ENCODE measurements around the gene ADCY10. TPM values are rescaled to one million over a fixed set of nuclear protein-coding genes. Genes with fewer than 3 reads are reported as not detected.

Gene ADCY10
- total RNA-seq, 1 donor from 2014 or later, result not detected

DNA sequence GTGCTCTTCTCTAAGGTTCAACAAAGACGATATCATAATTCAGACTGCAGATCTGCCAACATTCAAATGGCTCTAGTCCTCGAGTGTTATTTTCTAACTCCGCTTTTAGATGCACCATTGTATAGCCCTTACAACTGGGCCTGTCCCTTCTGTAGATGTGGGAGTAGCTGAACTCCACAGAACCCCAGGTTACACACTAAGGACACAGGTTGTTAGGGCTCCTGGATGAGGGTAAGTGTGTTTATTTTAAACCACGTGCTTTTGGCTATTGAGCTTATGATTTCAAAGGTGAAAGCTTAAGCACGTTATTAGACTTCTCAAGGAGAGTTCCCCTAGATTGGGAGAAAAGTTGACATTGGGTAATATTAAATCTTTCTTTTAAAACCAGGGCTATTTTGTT lies 127.4 kb downstream of the ADCY10 start:
- DNase-seq (ENCODE audit: low read depth), result no peak

DNA sequence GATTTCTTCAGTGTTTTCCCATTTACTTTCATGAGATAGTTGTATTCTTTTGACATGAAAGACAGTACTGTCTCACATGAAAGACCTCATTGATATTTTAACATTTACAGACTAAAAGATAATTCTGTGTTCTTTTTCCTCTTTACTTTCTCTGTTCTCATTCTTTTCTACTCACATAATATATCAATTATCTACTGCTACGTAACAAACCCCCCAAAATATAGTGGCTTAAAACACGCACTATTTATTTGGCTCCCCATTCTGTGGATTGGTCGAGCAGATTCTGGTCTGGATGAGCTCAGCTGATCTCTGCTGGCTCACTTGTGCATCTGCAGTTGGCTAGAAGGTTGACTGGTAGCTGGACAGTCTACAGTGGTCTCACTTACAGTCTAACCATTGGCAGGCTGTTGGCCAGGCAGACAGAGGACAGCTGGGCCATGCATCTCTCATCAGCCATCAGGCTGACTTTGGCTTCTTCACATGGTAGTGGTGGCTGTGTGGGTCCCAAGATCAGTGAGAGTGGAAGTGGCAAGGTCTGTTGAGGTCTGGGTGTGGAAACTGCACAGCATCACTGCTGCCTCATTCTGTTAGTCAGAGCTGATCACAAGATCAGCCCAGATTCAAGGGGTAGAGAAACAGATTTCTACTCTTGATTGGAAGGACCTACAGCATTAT lies 128.9 kb downstream of the ADCY10 start:
- DNase-seq (ENCODE audit: low read depth), result peak; percentile 71

DNA sequence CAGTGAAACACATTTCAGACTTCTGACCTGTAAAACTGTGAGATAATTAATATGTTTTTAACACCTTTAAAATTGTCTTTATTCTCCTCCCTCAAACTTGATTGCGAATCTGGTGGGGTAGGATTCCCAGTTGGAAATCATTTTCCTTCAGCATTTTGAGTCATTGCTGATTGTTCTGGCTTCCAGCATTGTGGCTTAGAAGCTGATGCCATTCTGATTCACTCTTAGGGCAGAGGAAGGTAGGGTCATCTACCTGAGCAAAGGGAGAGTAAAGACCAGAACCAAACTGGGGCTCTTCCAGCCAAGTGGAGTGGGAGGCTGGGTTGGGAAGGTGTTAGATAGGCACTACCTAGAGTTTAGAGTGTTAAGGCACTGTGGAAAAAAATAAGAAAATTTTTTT lies 131.0 kb downstream of the ADCY10 start:
- DNase-seq (ENCODE audit: low read depth), result no peak

DNA sequence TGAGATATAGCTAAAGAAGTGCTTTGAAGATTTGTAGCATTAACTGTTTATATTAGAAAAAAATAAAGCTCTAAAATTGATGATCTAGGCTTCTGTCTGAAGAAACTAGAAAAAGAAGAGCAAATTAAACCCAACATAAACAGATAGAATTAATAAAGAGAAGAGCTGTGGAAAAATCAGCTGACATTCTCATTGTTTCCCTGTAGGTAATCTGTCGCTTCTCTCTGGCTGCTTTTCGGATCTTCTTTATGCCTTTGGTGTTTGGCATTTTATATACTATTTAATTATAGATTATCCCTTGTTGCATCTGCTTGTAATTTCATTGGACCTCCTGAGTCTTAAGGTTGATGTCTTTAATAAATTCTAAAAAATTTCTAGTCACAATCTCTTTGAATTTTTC lies 132.4 kb downstream of the ADCY10 start:
- no peak for DNase-seq (ENCODE audit: low read depth)

DNA sequence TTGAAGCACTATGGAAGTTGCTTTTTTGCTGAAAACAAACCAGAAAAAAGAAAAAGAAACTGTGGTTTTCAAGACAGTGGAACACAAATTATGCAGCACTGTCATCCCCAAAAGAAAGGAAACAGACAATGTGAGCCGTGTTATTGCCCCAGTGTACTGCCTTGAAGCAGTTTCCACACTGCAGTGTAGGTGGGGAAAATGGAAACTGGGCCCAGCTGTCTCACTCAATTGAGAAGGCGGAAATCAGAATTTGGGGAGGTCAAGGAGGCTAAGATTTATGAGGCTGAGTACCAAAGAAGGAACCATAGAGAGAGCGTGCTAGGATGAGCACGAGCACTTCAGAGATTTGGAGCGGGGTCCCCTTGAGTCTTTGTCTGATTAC lies 136.7 kb downstream of the ADCY10 start:
- no peak for DNase-seq (ENCODE audit: low read depth)

DNA sequence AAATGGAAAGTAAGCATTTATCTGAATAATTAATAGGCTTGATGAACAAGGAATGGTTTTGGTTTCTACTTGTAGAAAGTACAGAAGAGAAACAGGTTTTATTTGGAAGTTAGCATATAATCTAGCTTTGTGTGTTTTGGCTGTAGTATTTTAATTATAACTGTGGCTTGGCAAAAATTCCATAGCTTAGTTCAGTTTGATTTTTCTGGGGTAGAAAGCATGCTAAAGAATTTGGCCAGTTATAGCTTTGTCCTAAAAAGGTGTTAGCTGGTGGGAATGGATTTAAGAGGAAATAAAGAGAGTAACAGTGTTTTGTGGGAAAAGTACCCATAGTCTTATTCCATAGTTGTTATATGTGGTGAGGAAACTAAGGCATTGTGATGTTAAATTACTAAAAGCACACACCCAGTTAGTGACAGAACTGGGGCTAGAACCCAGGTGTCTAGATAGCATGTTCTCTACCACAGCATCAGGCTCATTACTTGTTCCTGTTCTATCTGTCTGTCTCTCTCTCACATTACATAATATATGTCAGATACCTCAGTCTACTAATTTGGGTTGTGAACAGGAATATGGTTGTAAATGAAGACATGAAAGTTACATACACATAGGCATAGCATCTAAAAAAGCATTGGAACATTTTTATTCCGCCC lies 137.2 kb downstream of the ADCY10 start:
- no peak for DNase-seq (ENCODE audit: low read depth)

DNA sequence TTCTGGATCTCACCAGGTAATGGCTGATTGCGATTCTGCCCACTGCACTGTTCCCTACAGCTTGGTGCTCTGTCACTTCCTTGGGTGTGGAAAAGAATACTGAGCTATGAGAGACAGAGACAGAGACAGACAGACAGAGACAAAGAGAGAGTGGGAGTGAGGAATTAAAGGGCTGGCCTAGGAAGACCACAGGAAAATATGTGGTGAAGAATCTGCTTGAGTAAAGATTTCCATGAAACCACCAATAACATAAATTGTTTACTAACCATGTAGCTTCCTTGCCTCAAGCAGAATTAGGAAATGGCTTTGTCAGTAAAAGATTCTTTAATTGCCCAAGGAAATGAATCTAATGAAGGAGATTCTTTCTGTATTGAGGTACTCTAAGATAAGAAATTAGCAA lies 137.8 kb downstream of the ADCY10 start:
- no peak for DNase-seq (ENCODE audit: low read depth)

DNA sequence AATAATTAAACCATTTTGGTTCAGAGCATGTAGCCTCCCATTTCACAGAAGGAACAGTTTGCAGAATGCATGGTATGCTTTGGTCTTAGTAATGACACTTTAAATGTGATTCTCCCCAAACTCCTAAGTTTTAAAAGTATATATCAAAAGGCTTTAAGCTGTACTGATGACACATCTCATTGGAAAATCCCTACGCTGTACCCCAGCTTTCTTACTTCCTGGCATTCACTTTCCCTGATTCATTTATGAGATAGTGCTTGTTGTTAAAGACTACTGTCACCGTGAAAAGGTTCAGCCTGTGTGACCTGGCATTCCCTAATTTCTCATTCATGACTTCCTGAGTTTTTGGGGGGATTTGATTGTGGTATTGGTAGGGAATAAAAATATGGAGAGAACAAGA lies 138.8 kb downstream of the ADCY10 start:
- DNase-seq (ENCODE audit: low read depth), result no peak

DNA sequence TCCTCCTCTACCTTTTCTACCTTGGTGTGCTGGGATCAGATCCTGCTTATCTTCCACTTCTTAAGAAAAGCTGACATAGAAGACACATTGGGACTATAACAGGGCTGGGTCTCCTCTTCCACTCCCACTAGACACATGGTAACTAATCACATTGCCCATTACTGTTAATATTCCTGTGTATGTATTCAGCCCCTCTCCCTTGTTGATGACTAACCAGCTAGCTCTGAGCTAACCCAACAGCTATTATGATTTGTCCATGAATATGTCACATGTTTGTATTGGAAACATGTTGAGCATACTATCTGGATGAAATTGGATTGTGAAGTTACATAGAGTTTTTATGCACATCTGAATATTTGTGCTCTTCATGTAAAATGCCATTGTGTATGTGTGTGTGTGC lies 139.2 kb downstream of the ADCY10 start:
- DNase-seq (ENCODE audit: low read depth), result no peak

DNA sequence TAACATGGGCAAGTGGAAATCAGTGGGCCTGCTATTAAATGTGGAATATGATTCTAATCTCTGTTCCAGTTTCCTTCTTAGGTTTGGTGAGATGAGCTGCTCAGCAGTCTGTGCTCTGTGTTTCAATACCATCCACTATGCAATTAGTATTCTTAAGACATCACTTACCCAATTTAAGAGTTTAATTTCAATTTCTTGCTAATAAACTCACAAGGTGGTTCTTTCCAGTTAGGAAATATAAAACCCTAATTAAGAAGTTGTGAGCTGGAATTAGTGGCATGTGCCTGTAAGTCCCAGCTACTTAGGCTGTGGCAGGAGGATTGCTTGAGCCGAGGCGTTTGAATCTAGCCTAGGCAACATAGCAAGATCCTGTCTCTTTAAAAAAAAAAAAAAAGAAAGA lies 140.4 kb downstream of the ADCY10 start:
- no peak for DNase-seq (ENCODE audit: low read depth)

DNA sequence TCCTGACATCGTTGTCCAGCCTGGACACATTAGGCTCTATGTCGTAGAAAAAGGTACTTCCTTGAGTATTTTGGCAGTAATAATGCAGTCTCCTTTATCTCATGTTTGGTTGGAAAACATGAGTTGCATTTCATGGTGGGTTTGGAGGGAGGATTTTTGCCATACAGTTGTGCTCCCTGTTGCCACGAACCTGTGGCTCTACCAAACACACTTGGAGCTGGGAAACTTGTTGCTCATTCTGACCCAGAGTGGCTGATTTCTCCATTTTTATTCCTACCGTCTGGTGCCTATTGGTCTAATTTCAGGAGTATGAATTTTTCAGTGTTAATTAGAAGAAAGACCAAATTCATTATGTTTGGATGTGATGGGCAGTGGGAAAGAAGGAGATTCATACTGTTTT lies 141.5 kb downstream of the ADCY10 start:
- no peak for DNase-seq (ENCODE audit: low read depth)

DNA sequence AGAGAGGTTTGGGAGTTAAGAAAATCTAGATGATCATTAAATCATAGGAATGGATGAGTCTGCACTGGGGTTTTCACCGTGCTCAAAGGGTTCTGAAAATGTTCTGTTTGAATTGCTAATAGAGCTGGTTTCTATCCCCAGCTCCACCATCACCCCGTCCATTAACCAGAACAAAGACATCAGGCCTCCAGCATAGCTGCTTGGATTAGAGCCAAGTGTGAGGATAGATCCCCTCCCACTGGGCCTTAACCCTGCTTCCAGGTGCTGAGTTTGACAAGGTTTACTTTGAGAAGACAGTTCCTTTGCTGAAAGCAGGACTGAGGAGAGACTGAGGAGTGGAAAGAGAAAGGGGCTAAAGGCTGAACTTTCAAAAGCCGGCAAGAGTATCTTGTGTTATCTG lies 143.8 kb downstream of the ADCY10 start:
- no peak for DNase-seq (ENCODE audit: low read depth)

DNA sequence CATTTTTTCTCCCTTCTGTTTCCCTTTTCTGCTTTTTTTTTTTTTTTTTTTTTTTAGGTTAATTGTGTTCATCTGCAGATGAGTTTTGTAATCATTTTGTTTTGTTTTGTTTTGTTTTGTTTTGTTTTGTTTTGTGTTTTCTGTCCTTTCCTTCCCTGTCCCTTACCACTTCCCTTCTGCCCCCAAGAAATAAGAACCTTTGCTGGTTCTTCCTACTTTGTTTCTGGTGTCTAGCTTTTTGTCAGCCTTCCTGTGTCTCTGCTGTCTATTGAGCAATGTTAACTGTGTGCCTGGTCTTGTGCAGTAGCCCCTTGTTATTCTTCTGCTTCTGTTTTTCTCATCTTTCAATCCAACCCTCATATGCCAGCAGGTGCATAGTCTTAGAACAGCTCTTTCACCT lies 146.2 kb downstream of the ADCY10 start:
- no peak for DNase-seq (ENCODE audit: low read depth)

DNA sequence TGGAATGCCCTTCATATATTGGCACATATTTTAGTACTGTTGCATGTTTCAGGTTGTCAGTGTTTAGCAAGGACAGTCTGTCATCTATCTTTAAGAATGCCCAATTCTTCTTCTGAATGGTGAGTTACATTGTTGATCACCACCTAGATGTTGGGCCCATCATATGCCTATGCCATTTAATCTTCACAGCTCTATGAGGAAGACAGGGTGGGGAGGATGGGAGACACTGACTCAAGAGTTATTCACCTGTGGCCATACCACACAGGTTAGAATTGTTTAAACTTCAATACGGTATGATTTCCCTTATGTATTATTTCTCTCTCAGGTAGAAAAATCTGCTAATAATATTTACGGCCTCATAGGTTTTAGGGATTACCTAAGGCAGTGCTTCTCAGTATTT lies 147.4 kb downstream of the ADCY10 start:
- no peak for DNase-seq (ENCODE audit: low read depth)

DNA sequence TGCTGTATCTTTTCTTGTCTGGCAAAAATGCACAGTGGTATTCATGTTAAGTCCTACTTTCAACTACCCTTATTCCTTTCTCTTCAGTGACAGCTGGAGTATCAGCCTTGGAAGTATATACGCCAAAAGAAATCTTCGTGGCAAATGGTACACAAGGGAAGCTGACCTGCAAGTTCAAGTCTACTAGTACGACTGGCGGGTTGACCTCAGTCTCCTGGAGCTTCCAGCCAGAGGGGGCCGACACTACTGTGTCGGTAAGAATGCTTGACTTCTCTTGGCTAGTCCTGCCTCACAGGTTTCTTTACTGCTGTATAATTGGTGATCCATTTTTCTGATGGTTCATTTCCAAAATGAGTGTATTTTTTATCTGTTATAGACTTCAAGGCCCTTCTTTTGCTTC lies 148.4 kb downstream of the ADCY10 start:
- DNase-seq (ENCODE audit: low read depth), result no peak

DNA sequence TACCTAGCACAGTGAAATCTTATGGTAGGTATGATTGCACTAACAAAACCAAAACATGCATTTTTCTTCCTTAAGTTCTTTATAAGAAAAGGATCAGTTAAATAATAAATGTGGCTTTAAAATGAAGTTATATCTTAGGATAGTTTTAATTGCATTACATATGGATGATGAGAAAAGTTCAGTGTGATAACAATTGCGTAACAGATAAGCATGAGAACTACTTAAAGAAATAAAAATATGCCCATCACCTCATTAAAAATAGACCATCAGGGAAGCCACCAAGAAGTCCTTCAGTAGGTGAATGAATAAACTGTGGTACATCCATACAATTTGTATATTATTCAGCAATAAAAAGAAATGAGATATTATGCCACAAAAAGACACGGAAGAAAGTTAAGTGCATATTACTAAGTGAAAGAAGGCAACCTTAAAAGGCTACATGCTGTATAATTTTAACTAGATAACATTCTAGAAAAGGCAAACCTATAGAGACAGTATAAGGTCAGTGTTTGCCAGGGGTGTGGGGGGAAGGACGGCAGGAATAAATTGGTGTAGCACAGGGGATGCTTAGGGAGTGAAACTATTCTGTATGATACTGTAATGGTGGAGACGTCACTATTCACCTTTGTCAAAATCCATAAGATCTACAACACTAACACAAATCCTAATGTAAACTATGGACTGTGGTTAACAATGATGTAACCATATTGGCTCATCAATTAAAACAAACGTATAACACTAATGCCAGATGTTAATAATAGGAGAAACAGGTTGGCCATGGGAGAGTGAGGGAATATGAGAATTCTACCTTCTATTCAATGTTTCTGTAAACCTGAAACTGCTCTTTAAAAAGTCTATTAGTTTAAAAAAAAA lies 149.2 kb downstream of the ADCY10 start:
- DNase-seq (ENCODE audit: low read depth), result no peak

DNA sequence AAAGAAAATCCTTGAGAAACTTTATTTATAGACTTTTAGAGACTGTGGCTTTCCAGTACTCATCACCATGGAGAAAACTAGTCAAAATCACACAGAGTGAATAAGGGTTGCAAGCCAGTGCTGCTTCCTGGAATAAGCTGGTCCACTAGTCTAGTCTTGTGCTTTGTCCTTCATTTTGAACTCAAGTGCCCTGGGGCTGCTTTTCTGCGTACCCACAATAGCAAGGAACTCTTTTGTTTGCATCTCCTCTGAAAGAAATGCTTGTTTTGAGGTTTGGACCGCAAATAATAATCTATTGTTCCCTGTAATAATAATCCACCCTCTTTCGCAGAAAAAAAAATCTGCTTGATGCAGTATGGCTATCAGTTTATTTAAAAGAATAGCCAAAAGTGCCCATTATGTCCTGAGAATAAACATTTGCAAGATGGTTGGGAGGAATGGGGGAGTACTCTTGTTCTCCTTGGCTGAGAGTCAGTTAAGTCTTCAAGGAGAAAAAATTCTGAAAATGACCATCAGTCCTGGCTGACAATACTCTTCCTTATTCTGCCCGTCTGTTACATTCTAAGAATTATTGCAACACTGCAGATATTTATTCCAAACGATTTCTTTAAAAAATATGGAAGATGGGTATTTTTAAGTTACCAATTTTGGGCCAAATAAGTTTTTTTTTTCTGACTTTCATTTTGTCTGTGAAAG lies 150.3 kb downstream of the ADCY10 start:
- DNase-seq (ENCODE audit: low read depth), result no peak

DNA sequence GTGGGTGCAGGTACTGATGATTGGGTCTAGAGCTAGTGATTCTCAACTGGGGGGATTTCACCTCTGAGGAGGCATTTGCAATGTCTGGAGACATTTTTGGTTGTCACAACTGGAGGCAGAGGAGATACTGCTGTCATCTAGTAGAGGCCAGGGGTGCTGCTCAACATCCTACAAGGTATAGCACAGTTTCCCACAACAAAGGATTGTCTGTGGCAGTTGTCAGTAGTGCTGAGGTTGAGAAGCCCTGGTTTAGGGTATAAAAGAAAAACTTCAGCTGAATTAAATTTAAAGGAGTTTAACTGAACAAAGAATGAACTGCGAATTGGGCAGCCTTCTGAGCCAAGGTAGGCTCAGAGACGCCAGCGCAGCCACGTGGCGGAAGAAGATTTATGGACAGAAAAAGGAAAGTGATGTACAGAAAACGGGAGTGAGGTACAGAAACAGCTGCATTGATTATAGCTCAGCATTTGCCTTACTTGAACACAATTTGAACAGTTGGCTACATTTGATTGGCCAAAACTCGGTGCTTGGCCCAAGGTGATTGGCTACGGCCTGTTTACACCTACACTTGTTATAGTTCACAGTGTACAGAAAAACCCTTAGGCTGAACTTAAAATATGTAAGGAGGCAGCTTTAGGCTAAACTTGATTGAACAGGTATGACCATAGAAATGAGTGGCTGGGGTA lies 151.7 kb downstream of the ADCY10 start:
- no peak for DNase-seq (ENCODE audit: low read depth)

DNA sequence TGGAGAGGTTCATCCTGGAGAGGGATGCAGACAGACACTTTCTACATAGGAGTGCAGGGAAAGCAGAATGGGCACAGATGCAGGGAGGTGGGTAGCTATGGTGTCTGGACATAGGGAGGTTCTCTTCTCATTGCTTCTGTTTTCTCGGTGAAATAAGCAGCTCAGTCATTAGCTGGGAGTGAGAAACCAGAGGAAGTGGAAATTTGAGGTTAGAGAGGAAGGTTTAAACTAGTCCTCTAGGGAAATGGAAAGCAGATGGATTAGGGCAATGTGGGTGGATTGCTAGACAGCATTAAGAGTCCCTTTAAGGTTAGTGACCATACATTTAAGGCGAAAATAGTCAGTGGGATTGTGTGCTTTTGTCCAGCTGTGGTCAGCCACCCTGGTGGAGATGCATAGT lies 152.5 kb downstream of the ADCY10 start:
- no peak for DNase-seq (ENCODE audit: low read depth)
